ENCODE measurements around the gene LAIR1.

The LAIR1 gene

DNA sequence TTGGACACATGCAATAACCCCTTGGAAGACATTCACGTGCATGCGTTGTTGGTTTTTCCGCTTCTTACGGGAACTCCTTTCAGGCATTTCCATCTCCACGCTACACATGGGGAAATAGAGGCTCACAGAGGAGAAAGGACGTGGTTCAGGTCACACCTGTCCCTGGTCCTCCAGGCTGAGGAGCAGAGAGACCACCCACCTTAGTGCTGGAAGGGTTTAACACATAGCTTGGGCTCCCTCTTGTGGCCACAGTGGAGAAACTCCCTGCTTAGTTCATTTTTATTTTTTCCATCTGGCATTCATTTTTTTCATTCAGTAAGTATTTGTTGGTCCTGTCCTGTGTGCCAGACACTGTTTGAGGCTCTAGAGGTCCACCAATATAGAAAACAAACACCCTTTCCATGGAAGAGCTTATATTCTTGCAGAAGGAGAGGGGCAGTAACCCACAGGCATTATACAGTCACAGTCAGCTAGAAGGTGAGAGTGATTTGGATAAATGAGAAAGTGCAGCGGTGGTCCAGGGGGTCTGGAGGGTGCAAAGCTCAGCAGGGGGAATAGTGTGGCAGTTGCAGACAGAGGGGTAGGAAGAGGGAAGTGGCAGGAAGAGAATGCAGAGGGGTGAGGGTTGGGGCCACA is 26.3 kb upstream of the LAIR1 start:
- TF ChIP-seq ZNF654 (tag by site-specific recombination; IDR thresholded peaks at IDR 0.05; ENCODE audit: low read depth): peak; percentile 84
- TF ChIP-seq, protein P1, sequence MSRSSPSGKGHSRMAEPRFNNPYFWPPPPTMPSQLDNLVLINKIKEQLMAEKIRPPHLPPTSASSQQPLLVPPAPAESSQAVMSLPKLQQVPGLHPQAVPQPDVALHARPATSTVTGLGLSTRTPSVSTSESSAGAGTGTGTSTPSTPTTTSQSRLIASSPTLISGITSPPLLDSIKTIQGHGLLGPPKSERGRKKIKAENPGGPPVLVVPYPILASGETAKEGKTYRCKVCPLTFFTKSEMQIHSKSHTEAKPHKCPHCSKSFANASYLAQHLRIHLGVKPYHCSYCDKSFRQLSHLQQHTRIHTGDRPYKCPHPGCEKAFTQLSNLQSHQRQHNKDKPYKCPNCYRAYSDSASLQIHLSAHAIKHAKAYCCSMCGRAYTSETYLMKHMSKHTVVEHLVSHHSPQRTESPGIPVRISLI (tag by site-specific recombination; IDR thresholded peaks at IDR 0.05): peak; percentile 85
- TF ChIP-seq, protein P2, sequence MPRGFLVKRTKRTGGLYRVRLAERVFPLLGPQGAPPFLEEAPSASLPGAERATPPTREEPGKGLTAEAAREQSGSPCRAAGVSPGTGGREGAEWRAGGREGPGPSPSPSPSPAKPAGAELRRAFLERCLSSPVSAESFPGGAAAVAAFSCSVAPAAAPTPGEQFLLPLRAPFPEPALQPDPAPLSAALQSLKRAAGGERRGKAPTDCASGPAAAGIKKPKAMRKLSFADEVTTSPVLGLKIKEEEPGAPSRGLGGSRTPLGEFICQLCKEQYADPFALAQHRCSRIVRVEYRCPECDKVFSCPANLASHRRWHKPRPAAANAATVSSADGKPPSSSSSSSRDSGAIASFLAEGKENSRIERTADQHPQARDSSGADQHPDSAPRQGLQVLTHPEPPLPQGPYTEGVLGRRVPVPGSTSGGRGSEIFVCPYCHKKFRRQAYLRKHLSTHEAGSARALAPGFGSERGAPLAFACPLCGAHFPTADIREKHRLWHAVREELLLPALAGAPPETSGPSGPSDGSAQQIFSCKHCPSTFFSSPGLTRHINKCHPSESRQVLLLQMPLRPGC (tag by site-specific recombination; IDR thresholded peaks at IDR 0.05): no peak
- TF ChIP-seq MZF1 (tag by site-specific recombination; IDR thresholded peaks at IDR 0.05; ENCODE audit: borderline replicate concordance): no peak
- TF ChIP-seq, protein P3, sequence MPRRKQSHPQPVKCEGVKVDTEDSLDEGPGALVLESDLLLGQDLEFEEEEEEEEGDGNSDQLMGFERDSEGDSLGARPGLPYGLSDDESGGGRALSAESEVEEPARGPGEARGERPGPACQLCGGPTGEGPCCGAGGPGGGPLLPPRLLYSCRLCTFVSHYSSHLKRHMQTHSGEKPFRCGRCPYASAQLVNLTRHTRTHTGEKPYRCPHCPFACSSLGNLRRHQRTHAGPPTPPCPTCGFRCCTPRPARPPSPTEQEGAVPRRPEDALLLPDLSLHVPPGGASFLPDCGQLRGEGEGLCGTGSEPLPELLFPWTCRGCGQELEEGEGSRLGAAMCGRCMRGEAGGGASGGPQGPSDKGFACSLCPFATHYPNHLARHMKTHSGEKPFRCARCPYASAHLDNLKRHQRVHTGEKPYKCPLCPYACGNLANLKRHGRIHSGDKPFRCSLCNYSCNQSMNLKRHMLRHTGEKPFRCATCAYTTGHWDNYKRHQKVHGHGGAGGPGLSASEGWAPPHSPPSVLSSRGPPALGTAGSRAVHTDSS (tag by site-specific recombination; IDR thresholded peaks at IDR 0.05): no peak
- TF ChIP-seq, protein P4, sequence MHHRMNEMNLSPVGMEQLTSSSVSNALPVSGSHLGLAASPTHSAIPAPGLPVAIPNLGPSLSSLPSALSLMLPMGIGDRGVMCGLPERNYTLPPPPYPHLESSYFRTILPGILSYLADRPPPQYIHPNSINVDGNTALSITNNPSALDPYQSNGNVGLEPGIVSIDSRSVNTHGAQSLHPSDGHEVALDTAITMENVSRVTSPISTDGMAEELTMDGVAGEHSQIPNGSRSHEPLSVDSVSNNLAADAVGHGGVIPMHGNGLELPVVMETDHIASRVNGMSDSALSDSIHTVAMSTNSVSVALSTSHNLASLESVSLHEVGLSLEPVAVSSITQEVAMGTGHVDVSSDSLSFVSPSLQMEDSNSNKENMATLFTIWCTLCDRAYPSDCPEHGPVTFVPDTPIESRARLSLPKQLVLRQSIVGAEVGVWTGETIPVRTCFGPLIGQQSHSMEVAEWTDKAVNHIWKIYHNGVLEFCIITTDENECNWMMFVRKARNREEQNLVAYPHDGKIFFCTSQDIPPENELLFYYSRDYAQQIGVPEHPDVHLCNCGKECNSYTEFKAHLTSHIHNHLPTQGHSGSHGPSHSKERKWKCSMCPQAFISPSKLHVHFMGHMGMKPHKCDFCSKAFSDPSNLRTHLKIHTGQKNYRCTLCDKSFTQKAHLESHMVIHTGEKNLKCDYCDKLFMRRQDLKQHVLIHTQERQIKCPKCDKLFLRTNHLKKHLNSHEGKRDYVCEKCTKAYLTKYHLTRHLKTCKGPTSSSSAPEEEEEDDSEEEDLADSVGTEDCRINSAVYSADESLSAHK (tag by site-specific recombination; IDR thresholded peaks at IDR 0.05): no peak
- 0 out of 2 replicates have a peak, but pooled peaks have one; percentile 13 for TF ChIP-seq PRDM1 (tag by site-specific recombination; IDR thresholded peaks at IDR 0.05)
- TF ChIP-seq, protein P5, sequence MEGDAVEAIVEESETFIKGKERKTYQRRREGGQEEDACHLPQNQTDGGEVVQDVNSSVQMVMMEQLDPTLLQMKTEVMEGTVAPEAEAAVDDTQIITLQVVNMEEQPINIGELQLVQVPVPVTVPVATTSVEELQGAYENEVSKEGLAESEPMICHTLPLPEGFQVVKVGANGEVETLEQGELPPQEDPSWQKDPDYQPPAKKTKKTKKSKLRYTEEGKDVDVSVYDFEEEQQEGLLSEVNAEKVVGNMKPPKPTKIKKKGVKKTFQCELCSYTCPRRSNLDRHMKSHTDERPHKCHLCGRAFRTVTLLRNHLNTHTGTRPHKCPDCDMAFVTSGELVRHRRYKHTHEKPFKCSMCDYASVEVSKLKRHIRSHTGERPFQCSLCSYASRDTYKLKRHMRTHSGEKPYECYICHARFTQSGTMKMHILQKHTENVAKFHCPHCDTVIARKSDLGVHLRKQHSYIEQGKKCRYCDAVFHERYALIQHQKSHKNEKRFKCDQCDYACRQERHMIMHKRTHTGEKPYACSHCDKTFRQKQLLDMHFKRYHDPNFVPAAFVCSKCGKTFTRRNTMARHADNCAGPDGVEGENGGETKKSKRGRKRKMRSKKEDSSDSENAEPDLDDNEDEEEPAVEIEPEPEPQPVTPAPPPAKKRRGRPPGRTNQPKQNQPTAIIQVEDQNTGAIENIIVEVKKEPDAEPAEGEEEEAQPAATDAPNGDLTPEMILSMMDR (tag by site-specific recombination; IDR thresholded peaks at IDR 0.05): peak; percentile 57
- TF ChIP-seq ZNF426 (tag by site-specific recombination; IDR thresholded peaks at IDR 0.05): no peak
- TF ChIP-seq GLI4 (tag by site-specific recombination; IDR thresholded peaks at IDR 0.05): no peak
- TF ChIP-seq ZNF701 (tag by site-specific recombination; IDR thresholded peaks at IDR 0.05): no peak
- ChIA-PET CTCF (interaction anchor here (0.6 to 4.8 kb wide), 51 partner anchors 8 to 656 kb away, joined by 3 to 62 read pairs (median 5); partner anchors contain the start of genes LAIR1, LENG1, LENG8 and MBOAT7), POLR2A (interaction anchor here (1.5 kb wide), 1 partner anchor 58 kb away, joined by 3 read pairs; the partner anchor contains the start of gene LENG8)
- Histone ChIP-seq H3K36me3 (ENCODE audit: control insufficient read depth in 2 of 2, insufficient read depth in 1 of 2, low read length in 2 of 2) (no peaks in the 10 kb centered on the region), H3K27ac (ENCODE audit: extremely low read depth, low read depth, low read length) (no peak overlapping the region), H3K4me3 (ENCODE audit: low read depth, low read length) (no peak overlapping the region), H3K9me3 (ENCODE audit: control insufficient read depth, insufficient read depth, low read depth, low read length) (no peaks in the 10 kb centered on the region), H3K4me1 (ENCODE audit: control insufficient read depth, insufficient read depth, low read length) (no peaks in the 10 kb centered on the region)

DNA sequence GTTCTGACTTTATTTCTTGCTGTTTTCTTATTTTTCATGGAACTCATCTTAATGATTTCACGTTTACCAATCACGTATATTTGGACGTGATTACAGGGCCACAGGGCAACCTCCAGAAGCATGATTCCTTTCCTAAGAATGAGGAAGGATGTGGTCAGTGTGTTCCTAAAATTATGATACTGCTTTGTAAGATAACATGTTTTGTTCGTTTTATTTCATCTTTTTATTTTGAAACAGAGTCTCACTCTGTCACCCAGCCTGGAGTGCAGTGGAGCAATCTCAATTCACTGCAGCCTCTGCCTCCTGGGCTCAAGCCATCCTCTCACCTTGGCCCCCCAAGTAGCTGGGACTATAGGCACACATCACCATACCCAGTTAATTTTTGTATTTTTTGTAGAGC is 24.8 kb upstream of the LAIR1 start:
- Histone ChIP-seq H3K27ac (ENCODE audit: extremely low read depth, low read depth, low read length) (no peak overlapping the region), H3K4me1 (ENCODE audit: control insufficient read depth, insufficient read depth, low read length) (no peaks in the 10 kb centered on the region), H3K4me3 (ENCODE audit: low read depth, low read length) (no peak overlapping the region), H3K36me3 (ENCODE audit: control insufficient read depth in 2 of 2, insufficient read depth in 1 of 2, low read length in 2 of 2) (no peaks in the 10 kb centered on the region), H3K9me3 (ENCODE audit: control insufficient read depth, insufficient read depth, low read depth, low read length) (no peaks in the 10 kb centered on the region)
- ChIA-PET POLR2A (no interaction called here), CTCF (interaction anchor here (0.8 to 4.8 kb wide), 12 partner anchors 21 to 597 kb away, joined by 3 to 62 read pairs (median 7); no protein-coding TSS in a partner anchor)
- TF ChIP-seq ZNF664 (tag by site-specific recombination; IDR thresholded peaks at IDR 0.05) (no peak), GLIS2 (tag by site-specific recombination; IDR thresholded peaks at IDR 0.05) (no peak), ZNF596 (tag by site-specific recombination; IDR thresholded peaks at IDR 0.05) (no peak), ZNF548 (tag by site-specific recombination; IDR thresholded peaks at IDR 0.05) (no peak), ZNF776 (tag by site-specific recombination; IDR thresholded peaks at IDR 0.05; ENCODE audit: borderline replicate concordance) (no peak), YY1 (tag by site-specific recombination; IDR thresholded peaks at IDR 0.05) (no peak), ZNF501 (tag by site-specific recombination; IDR thresholded peaks at IDR 0.05) (no peak), YY2 (tag by site-specific recombination; IDR thresholded peaks at IDR 0.05) (no peak)
- TF ChIP-seq, protein P6, sequence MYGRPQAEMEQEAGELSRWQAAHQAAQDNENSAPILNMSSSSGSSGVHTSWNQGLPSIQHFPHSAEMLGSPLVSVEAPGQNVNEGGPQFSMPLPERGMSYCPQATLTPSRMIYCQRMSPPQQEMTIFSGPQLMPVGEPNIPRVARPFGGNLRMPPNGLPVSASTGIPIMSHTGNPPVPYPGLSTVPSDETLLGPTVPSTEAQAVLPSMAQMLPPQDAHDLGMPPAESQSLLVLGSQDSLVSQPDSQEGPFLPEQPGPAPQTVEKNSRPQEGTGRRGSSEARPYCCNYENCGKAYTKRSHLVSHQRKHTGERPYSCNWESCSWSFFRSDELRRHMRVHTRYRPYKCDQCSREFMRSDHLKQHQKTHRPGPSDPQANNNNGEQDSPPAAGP (tag by site-specific recombination; IDR thresholded peaks at IDR 0.05): no peak
- TF ChIP-seq, protein P7, sequence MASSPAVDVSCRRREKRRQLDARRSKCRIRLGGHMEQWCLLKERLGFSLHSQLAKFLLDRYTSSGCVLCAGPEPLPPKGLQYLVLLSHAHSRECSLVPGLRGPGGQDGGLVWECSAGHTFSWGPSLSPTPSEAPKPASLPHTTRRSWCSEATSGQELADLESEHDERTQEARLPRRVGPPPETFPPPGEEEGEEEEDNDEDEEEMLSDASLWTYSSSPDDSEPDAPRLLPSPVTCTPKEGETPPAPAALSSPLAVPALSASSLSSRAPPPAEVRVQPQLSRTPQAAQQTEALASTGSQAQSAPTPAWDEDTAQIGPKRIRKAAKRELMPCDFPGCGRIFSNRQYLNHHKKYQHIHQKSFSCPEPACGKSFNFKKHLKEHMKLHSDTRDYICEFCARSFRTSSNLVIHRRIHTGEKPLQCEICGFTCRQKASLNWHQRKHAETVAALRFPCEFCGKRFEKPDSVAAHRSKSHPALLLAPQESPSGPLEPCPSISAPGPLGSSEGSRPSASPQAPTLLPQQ (tag by site-specific recombination; IDR thresholded peaks at IDR 0.05): no peak
